A549 (cell line): ENCODE data around the gene SAMD4B. TPM values are rescaled to one million over a fixed set of nuclear protein-coding genes. Genes with fewer than 3 reads are reported as not detected.

Experiments
- KDM1A ChIP-seq: fragments of 200-600 bp; sonication (generic); IDR thresholded peaks from 2 replicates; pipeline ENCODE4 v1.6.1; 2016; ENCODE audit warnings: low read depth, mild to moderate bottlenecking
- SREBF2 ChIP-seq: fragments of 450-650 bp; IDR thresholded peaks from 2 replicates; pipeline ENCODE4 v1.6.1; 2014; ENCODE audit warnings: mild to moderate bottlenecking, moderate library complexity
- polyA plus RNA-seq, 4 experiments: library from polyadenylated mRNA; depleted of rRNA in 3 of 4; stranded (reverse); fragments of >200 nt; fragmentation: RNase III in 1 of 4; extraction: RNeasy Plus Mini Kit Qiagen cat#74134 plus additional on column Dnase treatment in 1 of 4; gene quantifications; 2 replicates in 3 of 4; 3 replicates in 1 of 4; pipeline ENCODE4 v1.2.3, GENCODE V29; 2011 to 2017
- small RNA-seq, 6 experiments: library from RNA; depleted of rRNA; stranded (forward); fragments of <200 nt; gene quantifications; one replicate each; pipeline ENCODE3, GENCODE V24; 2012
- TF ChIP-seq, protein P1 (sequence below): fragments of 250-450 bp; sonication (Bioruptor Pico); IDR thresholded peaks from 2 replicates; pipeline ENCODE4 v1.5.0; 2020; ENCODE audit warnings: low read depth, mild to moderate bottlenecking, moderate library complexity

SAMD4B gene
- polyA plus RNA-seq, 2 of the 4 experiments (the other 2 are of a cell fraction): 82.1 to 118 TPM

DNA sequence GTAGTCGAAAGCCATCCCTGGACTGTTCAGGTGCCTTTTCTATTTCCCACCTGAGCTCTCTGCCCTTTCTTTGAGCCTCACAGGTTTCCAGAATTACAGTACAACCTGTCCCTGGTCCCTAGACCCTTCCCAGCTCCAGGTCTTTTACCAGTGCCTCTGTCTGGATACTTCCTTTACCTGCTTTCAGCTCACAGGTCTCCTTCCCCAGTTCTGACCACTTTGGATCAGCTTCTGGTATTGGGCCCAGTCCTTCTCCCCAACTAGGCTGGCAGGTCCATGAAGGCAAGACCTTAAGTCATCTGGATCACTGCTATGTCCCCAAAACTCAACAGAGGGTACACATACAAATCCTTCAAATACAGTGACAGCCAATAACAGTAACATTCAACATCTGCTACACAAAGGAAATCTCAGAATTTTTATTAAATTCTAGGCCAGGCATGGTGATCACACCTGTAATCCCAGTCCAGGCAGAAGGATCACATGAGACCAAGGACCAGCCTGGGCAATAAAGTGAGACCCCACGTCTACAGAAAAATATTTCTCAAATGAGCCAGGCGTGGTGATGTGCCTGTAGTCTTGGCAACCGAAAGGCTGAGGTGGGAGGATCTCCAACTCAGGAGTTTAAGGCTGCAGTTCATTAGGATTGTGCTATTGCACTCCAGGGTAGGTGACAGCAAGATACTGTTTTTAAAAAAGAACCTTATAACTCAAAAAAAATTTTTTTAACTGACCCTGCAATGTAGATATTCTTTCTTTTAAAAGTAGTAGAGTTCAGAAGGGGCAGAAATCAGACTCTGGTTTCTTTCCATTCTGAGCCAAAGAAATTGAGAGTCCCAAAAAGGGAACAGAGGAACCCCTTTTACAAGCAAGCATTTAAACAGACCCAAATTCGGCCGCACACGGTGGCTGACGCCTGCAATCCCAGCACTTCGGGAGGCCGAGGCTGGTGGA lies 92.2 kb downstream of the SAMD4B start (continued):
- TF ChIP-seq, protein P1, sequence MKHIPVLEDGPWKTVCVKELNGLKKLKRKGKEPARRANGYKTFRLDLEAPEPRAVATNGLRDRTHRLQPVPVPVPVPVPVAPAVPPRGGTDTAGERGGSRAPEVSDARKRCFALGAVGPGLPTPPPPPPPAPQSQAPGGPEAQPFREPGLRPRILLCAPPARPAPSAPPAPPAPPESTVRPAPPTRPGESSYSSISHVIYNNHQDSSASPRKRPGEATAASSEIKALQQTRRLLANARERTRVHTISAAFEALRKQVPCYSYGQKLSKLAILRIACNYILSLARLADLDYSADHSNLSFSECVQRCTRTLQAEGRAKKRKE (CRISPR knock-in tag): no peak
- TF ChIP-seq KDM1A: no peak
- TF ChIP-seq SREBF2: no peak
- TF ChIP-seq, all 56 proteins: peak for 8

Small RNA genes lying within 50 kb of the gene (small RNA-seq; reads per million reads assigned to genes)
- gene AC011445.2 (0 to 3.0 (median 0.06) reads per million in 6 experiments), gene MIR4530 (0 to 0.04 (median 0) reads per million in 6 experiments), gene RN7SL566P (0 reads per million in 6 experiments)

Other genes with a start within 250 kb of the SAMD4B start
- 37.9 and 42.9 TPM in 2 replicates for gene PAK4, start 216.6 kb upstream of the SAMD4B start, polyA plus RNA-seq (2011; rRNA removed)
- 75.8 to 84.2 TPM (median 76.7 TPM) in 3 replicates for gene PAK4, start 216.6 kb upstream of the SAMD4B start, polyA plus RNA-seq (2017; fragmentation: RNase III; extraction: RNeasy Plus Mini Kit Qiagen cat#74134 plus additional on column Dnase treatment)
- gene NCCRP1, start 145.5 kb upstream of the SAMD4B start, polyA plus RNA-seq (2011; rRNA removed): 0.90 and 1.1 TPM in 2 replicates
- gene NCCRP1, start 145.5 kb upstream of the SAMD4B start, polyA plus RNA-seq (2017; fragmentation: RNase III; extraction: RNeasy Plus Mini Kit Qiagen cat#74134 plus additional on column Dnase treatment): 0.71 to 1.1 TPM (median 0.99 TPM) in 3 replicates
- gene SYCN, start 138.2 kb upstream of the SAMD4B start, polyA plus RNA-seq (2011; rRNA removed): not detected in 2 replicates
- gene SYCN, start 138.2 kb upstream of the SAMD4B start, polyA plus RNA-seq (2017; fragmentation: RNase III; extraction: RNeasy Plus Mini Kit Qiagen cat#74134 plus additional on column Dnase treatment): not detected in 3 replicates
- not detected in 2 replicates for gene IFNL3, start 97.4 kb upstream of the SAMD4B start, polyA plus RNA-seq (2011; rRNA removed)
- gene IFNL3, start 97.4 kb upstream of the SAMD4B start, polyA plus RNA-seq (2017; fragmentation: RNase III; extraction: RNeasy Plus Mini Kit Qiagen cat#74134 plus additional on column Dnase treatment): not detected in 3 replicates
- gene IFNL4, start 93.6 kb upstream of the SAMD4B start, polyA plus RNA-seq (2011; rRNA removed): not detected in 2 replicates
- not detected in 3 replicates for gene IFNL4, start 93.6 kb upstream of the SAMD4B start, polyA plus RNA-seq (2017; fragmentation: RNase III; extraction: RNeasy Plus Mini Kit Qiagen cat#74134 plus additional on column Dnase treatment)
- gene IFNL2, start 74.0 kb upstream of the SAMD4B start, polyA plus RNA-seq (2011; rRNA removed): not detected in 2 replicates
- not detected in 3 replicates for gene IFNL2, start 74.0 kb upstream of the SAMD4B start, polyA plus RNA-seq (2017; fragmentation: RNase III; extraction: RNeasy Plus Mini Kit Qiagen cat#74134 plus additional on column Dnase treatment)
- gene IFNL1, start 46.0 kb upstream of the SAMD4B start, polyA plus RNA-seq (2011; rRNA removed): not detected in 2 replicates
- gene IFNL1, start 46.0 kb upstream of the SAMD4B start, polyA plus RNA-seq (2017; fragmentation: RNase III; extraction: RNeasy Plus Mini Kit Qiagen cat#74134 plus additional on column Dnase treatment): not detected in 3 replicates
- gene LRFN1, start 21.6 kb upstream of the SAMD4B start, polyA plus RNA-seq (2011; rRNA removed): 1.1 and 1.6 TPM in 2 replicates
- 7.9 to 9.1 TPM (median 8.7 TPM) in 3 replicates for gene LRFN1, start 21.6 kb upstream of the SAMD4B start, polyA plus RNA-seq (2017; fragmentation: RNase III; extraction: RNeasy Plus Mini Kit Qiagen cat#74134 plus additional on column Dnase treatment)
- 0.37 TPM in 1 of 2 replicates, not detected in the other for gene GMFG, start 6.4 kb upstream of the SAMD4B start, polyA plus RNA-seq (2011; rRNA removed)
- gene GMFG, start 6.4 kb upstream of the SAMD4B start, polyA plus RNA-seq (2017; fragmentation: RNase III; extraction: RNeasy Plus Mini Kit Qiagen cat#74134 plus additional on column Dnase treatment): 0.47 TPM in 1 of 3 replicates, not detected in the others
- 73.0 and 103 TPM in 2 replicates for gene PAF1, start 48.7 kb downstream of the SAMD4B start, polyA plus RNA-seq (2011; rRNA removed)
- gene PAF1, start 48.7 kb downstream of the SAMD4B start, polyA plus RNA-seq (2017; fragmentation: RNase III; extraction: RNeasy Plus Mini Kit Qiagen cat#74134 plus additional on column Dnase treatment): 89.4 to 110 TPM (median 108 TPM) in 3 replicates
- gene MED29, start 49.0 kb downstream of the SAMD4B start, polyA plus RNA-seq (2011; rRNA removed): 55.7 and 57.5 TPM in 2 replicates
- gene MED29, start 49.0 kb downstream of the SAMD4B start, polyA plus RNA-seq (2017; fragmentation: RNase III; extraction: RNeasy Plus Mini Kit Qiagen cat#74134 plus additional on column Dnase treatment): 47.7 to 50.7 TPM (median 48.7 TPM) in 3 replicates
- gene ZFP36, start 64.4 kb downstream of the SAMD4B start, polyA plus RNA-seq (2011; rRNA removed): 29.1 and 35.6 TPM in 2 replicates
- 16.5 to 22.1 TPM (median 18.3 TPM) in 3 replicates for gene ZFP36, start 64.4 kb downstream of the SAMD4B start, polyA plus RNA-seq (2017; fragmentation: RNase III; extraction: RNeasy Plus Mini Kit Qiagen cat#74134 plus additional on column Dnase treatment)
- gene PLEKHG2, start 70.2 kb downstream of the SAMD4B start, polyA plus RNA-seq (2011; rRNA removed): 21.6 and 35.1 TPM in 2 replicates
- 32.2 to 41.7 TPM (median 39.1 TPM) in 3 replicates for gene PLEKHG2, start 70.2 kb downstream of the SAMD4B start, polyA plus RNA-seq (2017; fragmentation: RNase III; extraction: RNeasy Plus Mini Kit Qiagen cat#74134 plus additional on column Dnase treatment)
- gene RPS16, start 93.5 kb downstream of the SAMD4B start, polyA plus RNA-seq (2011; rRNA removed): 4,855 and 5,722 TPM in 2 replicates
- gene RPS16, start 93.5 kb downstream of the SAMD4B start, polyA plus RNA-seq (2017; fragmentation: RNase III; extraction: RNeasy Plus Mini Kit Qiagen cat#74134 plus additional on column Dnase treatment): 4,280 to 4,348 TPM (median 4,297 TPM) in 3 replicates
- gene SUPT5H, start 103.2 kb downstream of the SAMD4B start, polyA plus RNA-seq (2011; rRNA removed): 133 and 186 TPM in 2 replicates
- gene SUPT5H, start 103.2 kb downstream of the SAMD4B start, polyA plus RNA-seq (2017; fragmentation: RNase III; extraction: RNeasy Plus Mini Kit Qiagen cat#74134 plus additional on column Dnase treatment): 200 to 223 TPM (median 222 TPM) in 3 replicates
- gene TIMM50, start 138.4 kb downstream of the SAMD4B start, polyA plus RNA-seq (2011; rRNA removed): 234 and 246 TPM in 2 replicates
- 196 to 206 TPM (median 204 TPM) in 3 replicates for gene TIMM50, start 138.4 kb downstream of the SAMD4B start, polyA plus RNA-seq (2017; fragmentation: RNase III; extraction: RNeasy Plus Mini Kit Qiagen cat#74134 plus additional on column Dnase treatment)
- 6.8 and 8.3 TPM in 2 replicates for gene DLL3, start 156.5 kb downstream of the SAMD4B start, polyA plus RNA-seq (2011; rRNA removed)
- gene DLL3, start 156.5 kb downstream of the SAMD4B start, polyA plus RNA-seq (2017; fragmentation: RNase III; extraction: RNeasy Plus Mini Kit Qiagen cat#74134 plus additional on column Dnase treatment): 6.7 TPM in 3 replicates
- gene SELENOV, start 172.7 kb downstream of the SAMD4B start, polyA plus RNA-seq (2011; rRNA removed): not detected in 2 replicates
- not detected in 3 replicates for gene SELENOV, start 172.7 kb downstream of the SAMD4B start, polyA plus RNA-seq (2017; fragmentation: RNase III; extraction: RNeasy Plus Mini Kit Qiagen cat#74134 plus additional on column Dnase treatment)
- gene EID2B, start 190.4 kb downstream of the SAMD4B start, polyA plus RNA-seq (2011; rRNA removed): 9.4 and 10.9 TPM in 2 replicates
- 9.2 to 10.1 TPM (median 9.3 TPM) in 3 replicates for gene EID2B, start 190.4 kb downstream of the SAMD4B start, polyA plus RNA-seq (2017; fragmentation: RNase III; extraction: RNeasy Plus Mini Kit Qiagen cat#74134 plus additional on column Dnase treatment)
- gene EID2, start 197.7 kb downstream of the SAMD4B start, polyA plus RNA-seq (2011; rRNA removed): 23.2 and 26.1 TPM in 2 replicates
- gene EID2, start 197.7 kb downstream of the SAMD4B start, polyA plus RNA-seq (2017; fragmentation: RNase III; extraction: RNeasy Plus Mini Kit Qiagen cat#74134 plus additional on column Dnase treatment): 49.2 to 53.0 TPM (median 52.9 TPM) in 3 replicates